Renal cortex interstitium (tissue), 11 donors: Measurements from ENCODE around the gene ATP6V0D1. TPM values are rescaled to one million over a fixed set of nuclear protein-coding genes. Genes with fewer than 3 reads are reported as not detected.

Experiments
- DNase-seq, 11 donors: peaks; one replicate each; pipeline ENCODE4 v3.0.0-alpha.2; 2013; ENCODE audit warnings: low read depth in 9 of 11, low spot score in 4 of 11; ENCODE audit errors: extremely low read depth in 1 of 11
- polyA plus RNA-seq, 3 donors: library from polyadenylated mRNA; unstranded; fragments of 120-200 nt; gene quantifications; one replicate each; pipeline ENCODE4 v1.2.1, GENCODE V29; 2013; ENCODE audit not compliant: insufficient read length in 3 of 3

Gene ATP6V0D1
- polyA plus RNA-seq, 3 donors: 84.1 to 99.9 (median 90.5) TPM

- no peak for DNase-seq
Observed at GRCh38 chr16:67474551-67475455, 6.2 kb downstream of the ATP6V0D1 start.

DNA sequence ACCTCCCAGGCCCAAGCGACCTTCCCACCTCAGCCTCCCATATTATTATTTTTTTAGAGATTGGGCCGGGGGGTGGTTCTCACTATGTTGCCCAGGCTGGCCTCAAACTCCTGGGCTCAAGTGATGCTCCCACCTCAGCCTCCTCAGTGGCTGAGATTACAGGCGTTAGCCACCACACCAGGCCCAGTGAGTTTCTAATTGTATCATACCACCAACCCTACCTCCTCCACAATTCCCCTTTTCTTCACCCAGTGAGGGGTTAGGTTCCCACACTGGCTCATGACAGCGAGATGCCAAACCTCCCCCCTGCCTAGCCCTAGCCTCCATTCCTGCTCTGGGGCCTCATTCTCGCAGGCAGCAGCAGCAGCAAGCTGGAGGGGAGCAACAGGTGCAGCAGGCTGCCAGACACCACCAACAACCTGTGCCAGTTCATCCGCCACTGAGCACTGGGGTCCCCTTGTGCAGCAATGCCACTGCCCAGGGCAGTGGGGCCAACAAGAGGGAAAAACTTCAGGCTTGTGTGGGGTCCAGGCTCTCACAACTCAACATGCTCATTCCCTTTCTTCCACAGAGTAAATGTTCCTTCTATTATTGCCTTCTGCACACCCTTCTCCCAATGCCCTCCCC lies 9.1 kb downstream of the ATP6V0D1 start:
- no peak for DNase-seq

- DNase-seq: no peak
Observed at GRCh38 chr16:67470359-67470758, 10.6 kb downstream of the ATP6V0D1 start.

DNA sequence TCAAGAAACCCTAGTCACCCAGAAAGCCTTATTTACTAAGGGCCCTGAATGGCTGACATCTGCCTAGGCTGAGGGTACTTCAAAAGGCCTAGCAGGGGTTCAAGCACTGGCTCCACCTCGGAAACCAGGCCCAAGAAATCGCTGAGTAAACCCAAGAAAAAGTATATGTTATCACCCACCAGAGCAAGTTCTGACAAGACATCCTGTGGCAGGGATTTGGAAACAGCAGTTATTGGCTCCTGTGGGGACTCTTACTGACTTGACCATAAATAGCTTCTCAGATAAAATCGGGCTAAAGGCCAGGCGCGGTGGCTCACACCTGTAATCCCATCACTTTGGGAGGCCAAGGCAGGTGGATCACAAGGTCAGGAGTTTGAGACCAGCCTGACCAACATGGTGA lies 12.2 kb downstream of the ATP6V0D1 start:
- DNase-seq: no peak

GRCh38 chr16:67466581-67466980 lies 14.4 kb downstream of the ATP6V0D1 start:
- DNase-seq: no peak

GRCh38 chr16:67464565-67464964 lies 16.4 kb downstream of the ATP6V0D1 start:
- DNase-seq: no peak

GRCh38 chr16:67463691-67464090 lies 17.3 kb downstream of the ATP6V0D1 start:
- DNase-seq: no peak

DNA sequence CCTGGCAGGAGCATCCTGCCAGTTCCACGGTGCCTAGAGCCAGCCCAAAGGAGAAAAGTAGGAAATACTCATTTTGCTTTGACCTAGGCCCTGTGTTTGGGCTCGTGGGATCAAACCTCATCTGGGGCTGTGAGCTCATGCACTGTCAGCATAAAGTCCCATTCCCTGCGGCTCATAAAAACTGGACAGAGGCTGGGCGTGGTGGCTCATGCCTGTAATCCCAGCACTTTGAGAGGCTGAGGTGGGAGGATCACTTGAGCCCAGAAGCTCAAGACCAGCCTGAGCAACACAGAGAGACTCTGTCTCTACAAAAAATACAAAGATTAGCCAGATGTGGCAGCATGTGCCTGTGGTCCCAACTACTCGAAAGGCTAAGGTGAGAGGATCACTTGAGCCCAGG lies 17.9 kb downstream of the ATP6V0D1 start:
- no peak for DNase-seq

DNA sequence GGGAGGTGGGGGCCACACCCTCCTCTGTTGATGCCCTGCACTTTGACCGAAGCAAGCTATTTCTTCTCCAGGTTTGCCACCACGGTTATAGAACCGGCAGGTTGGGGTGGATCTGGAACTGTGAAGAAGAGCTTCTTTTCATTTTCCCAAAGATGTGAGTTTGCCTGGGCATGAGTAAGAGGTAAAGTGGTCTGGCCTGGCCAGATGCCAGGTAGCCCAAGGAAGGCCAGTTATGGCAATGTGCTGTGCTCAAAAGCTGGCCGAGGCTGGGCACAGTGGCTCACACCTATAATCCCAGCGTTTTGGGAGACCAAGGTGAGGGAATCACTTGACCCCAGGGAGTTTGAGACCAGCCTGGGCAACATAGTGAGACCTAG lies 18.7 kb downstream of the ATP6V0D1 start:
- DNase-seq: no peak

DNA sequence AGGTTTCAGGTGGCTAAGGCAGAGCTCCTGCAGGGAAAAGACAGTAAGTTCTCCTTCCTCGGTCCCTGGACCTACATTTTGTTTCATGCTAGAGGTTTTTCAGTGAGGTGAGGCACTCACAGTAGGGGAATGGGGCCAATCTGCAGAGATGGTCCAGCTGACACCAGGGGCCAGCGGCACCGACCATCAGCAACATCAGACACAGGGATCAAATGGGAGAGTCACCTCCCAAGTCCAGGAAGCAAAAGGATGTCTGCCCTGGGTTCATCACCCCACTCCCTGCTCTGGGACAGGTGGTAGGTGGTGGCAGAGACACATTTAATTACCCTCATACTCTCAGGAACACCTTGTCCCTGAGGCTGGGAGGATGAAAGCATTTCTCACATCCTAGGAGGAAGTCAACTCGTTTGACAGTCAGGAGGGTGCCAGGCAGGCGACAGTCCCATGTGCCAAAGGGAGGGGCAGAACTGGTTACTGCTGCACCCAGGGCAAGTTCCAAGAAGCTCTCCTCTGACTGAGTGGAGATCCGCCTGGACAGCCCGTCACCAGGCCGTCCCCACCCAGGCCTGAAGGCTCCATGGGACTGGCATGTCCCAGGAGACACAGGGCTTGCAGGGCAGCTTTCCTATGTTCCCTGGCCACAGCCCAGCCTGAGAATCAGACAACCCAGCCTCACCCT lies 19.2 kb downstream of the ATP6V0D1 start:
- DNase-seq: no peak

- DNase-seq: no peak
Observed at GRCh38 chr16:67460961-67461360, 20.0 kb downstream of the ATP6V0D1 start.

DNA sequence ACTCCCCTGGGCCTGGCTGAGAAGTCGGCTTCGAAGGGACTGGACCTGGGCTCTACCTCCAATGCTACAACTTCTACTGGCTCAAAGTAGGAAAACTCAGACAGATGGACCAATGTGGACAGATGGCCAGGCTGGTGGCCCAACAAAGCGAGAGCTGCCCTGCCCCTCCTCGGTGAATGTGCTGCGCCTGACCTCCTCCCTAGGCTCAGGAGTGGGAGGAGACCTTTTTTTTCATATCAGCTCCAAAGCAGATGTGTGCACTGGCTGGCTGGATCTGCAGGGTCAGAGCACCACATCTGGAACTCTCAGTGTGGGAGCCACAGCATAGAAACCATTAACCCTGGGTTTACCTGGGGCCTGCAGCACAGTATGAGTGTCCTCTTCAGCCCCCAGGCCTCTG lies 20.8 kb downstream of the ATP6V0D1 start:
- no peak for DNase-seq

GRCh38 chr16:67459861-67460150 lies 21.2 kb downstream of the ATP6V0D1 start:
- no peak for DNase-seq

- DNase-seq: no peak
Observed at GRCh38 chr16:67459066-67459860, 21.7 kb downstream of the ATP6V0D1 start.

GRCh38 chr16:67458121-67458641 lies 22.8 kb downstream of the ATP6V0D1 start:
- no peak for DNase-seq

GRCh38 chr16:67457611-67458010 lies 23.3 kb downstream of the ATP6V0D1 start:
- no peak for DNase-seq

DNA sequence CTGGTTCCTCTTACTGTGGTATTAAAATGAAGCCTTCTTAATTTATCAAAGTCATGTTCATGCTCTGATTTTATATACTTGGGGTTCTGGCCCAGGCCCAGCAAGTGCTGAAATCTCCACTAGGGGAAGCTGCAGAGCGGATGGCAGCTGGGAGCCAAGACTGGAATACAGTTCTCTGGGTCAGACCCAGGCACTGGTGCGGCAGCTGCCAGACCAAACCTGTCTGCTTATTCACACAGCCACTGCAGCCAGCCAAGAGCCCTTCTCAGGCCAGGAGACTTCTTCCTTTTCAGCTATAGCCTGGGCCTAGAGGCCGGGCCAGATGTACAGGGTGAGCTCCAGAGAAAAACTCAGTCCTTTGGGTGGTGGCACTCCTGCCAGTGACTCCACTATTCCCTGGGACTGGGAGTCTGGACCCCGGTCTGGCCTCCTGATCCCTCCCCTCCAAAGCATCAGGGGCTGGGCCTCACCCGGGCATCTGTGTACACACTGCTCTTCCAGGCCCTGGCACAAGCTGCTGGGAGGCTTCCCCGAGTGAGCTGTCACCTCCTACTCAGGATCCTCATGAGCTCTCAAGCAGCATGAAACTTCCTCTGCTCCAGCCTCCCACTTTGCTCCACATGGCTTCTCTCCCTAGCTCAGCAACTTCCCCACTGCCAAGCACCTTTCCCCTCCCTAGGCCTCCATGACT lies 24.4 kb downstream of the ATP6V0D1 start:
- DNase-seq: no peak

- DNase-seq: no peak
Observed at GRCh38 chr16:67454852-67455251, 26.1 kb downstream of the ATP6V0D1 start.

GRCh38 chr16:67454104-67454503 lies 26.9 kb downstream of the ATP6V0D1 start:
- DNase-seq: no peak
